ENCODE measurements around the gene ABCC2.

The ABCC2 gene

GRCh38 chr10:99775850-99776249, 6.6 kb upstream of the ABCC2 start:
- Histone ChIP-seq H3K27me3 (replicated peaks; ENCODE audit: control insufficient read depth, insufficient read depth, low read length) (no peaks in the 10 kb centered on the region), H3K4me3 (ENCODE audit: low read length) (no peak overlapping the region), H3K36me3 (ENCODE audit: control insufficient read depth, insufficient read depth, low read length, severe bottlenecking) (no peaks in the 10 kb centered on the region), H3K9ac (ENCODE audit: low read length) (peak overlapping the region; percentile 83), H3K4me1 (ENCODE audit: control insufficient read depth, insufficient read depth, low read length) (peaks cover 47% of the 10 kb centered on the region), H3K9me3 (ENCODE audit: control insufficient read depth, low read length) (no peaks in the 10 kb centered on the region)
- peak; percentile 89 for DNase-seq (ENCODE audit: low read depth)

DNA sequence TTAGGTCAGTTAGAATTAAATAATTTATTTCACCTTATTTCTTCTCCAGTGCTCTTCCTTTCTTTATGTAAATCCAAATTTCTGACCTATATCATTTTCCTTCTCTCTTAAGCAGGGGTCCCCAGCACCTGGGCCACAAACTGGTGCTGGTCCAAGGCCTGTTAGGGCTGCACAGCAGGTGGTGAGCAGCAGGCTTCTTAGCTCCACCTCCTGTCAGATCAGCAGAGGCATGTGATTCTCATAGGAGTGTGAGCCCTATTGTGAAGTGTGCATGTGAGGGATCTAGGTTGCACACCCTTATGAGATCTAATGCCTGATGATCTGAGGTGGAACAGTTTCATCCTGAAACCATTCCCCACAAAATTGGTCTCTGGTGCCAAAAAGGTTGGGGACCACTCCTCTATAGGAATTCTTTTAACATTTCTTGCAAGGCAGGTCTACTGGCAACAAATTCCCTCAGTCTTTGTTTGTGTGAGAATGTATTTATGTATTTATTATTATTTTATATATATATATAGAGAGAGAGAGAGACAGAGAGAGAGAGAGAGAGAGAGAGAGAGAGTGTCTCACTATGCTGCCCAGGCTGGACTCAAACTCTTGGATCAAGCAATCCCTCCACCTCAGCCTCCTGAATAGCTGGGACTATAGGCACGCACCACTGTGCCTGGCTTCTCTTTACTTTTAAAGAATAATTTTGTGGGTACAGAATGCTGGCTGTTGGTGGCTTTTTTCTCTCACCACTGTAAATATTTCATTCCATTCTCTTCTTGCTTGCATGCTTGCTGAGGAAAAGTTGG, 4.3 kb upstream of the ABCC2 start:
- H3K9me3 ChIP-seq (ENCODE audit: control insufficient read depth, low read length): no peaks in the 10 kb centered on the region
- peak overlapping the region; percentile 27 for H3K4me3 ChIP-seq (ENCODE audit: low read length)
- peaks cover 70% of the 10 kb centered on the region for H3K4me1 ChIP-seq (ENCODE audit: control insufficient read depth, insufficient read depth, low read length)
- no peaks in the 10 kb centered on the region for H3K27me3 ChIP-seq (replicated peaks; ENCODE audit: control insufficient read depth, insufficient read depth, low read length)
- H3K9ac ChIP-seq (ENCODE audit: low read length): peak overlapping the region; percentile 98
- no peak for DNase-seq (ENCODE audit: low read depth)
- H3K36me3 ChIP-seq (ENCODE audit: control insufficient read depth, insufficient read depth, low read length, severe bottlenecking): no peaks in the 10 kb centered on the region

- peak overlapping the region; percentile 98 for H3K9ac ChIP-seq (ENCODE audit: low read length)
- H3K36me3 ChIP-seq (ENCODE audit: control insufficient read depth, insufficient read depth, low read length, severe bottlenecking): no peaks in the 10 kb centered on the region
- H3K27me3 ChIP-seq (replicated peaks; ENCODE audit: control insufficient read depth, insufficient read depth, low read length): no peaks in the 10 kb centered on the region
- DNase-seq (ENCODE audit: low read depth): peak; percentile 43
- peaks cover 81% of the 10 kb centered on the region for H3K4me1 ChIP-seq (ENCODE audit: control insufficient read depth, insufficient read depth, low read length)
- H3K9me3 ChIP-seq (ENCODE audit: control insufficient read depth, low read length): no peaks in the 10 kb centered on the region
- peak overlapping the region; percentile 70 for H3K4me3 ChIP-seq (ENCODE audit: low read length)
These were observed 3.1 kb upstream of the ABCC2 start for GRCh38 chr10:99779335-99779734.

GRCh38 chr10:99781734-99782429, 558 bp upstream of the ABCC2 start:
- no peaks in the 10 kb centered on the region for H3K36me3 ChIP-seq (ENCODE audit: control insufficient read depth, insufficient read depth, low read length, severe bottlenecking)
- H3K9ac ChIP-seq (ENCODE audit: low read length): peak overlapping the region; percentile 98
- no peak for DNase-seq (ENCODE audit: low read depth)

DNA sequence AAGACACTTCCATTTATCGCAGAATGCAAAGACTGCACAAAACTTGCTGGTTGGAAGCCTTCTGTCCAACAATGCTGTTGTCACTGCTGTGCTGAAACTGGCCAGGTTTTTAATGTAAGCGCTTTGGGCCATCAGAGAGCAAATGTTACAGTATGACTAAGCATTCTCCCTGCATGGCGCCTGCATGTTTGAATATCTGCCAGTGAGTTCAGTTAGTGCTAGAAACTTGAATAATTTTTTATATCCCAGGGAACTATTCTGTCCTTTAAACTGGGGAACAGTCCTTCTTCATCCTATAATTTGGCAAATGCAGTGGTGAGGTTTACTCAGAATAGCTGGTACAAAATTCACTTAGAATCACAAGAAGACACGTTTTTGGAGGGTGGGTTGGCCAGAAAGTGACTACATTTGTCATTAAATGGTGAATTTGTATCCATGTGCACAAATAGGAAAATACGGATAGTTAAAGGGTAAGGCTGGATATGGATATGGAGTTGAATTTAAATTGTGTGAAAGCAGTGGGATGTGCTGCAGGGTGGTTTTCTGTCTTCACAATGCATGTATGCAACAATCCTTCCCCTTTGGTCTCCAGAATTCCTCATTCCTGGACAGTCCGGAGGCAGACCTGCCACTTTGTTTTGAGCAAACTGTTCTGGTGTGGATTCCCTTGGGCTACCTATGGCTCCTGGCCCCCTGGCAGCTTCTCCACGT, 1.7 kb downstream of the ABCC2 start:
- no peaks in the 10 kb centered on the region for H3K36me3 ChIP-seq (ENCODE audit: control insufficient read depth, insufficient read depth, low read length, severe bottlenecking)
- peaks cover 75% of the 10 kb centered on the region for H3K4me1 ChIP-seq (ENCODE audit: control insufficient read depth, insufficient read depth, low read length)
- no peaks in the 10 kb centered on the region for H3K27me3 ChIP-seq (replicated peaks; ENCODE audit: control insufficient read depth, insufficient read depth, low read length)
- peak; percentile 59 for DNase-seq (ENCODE audit: low read depth)
- peak overlapping the region; percentile 66 for H3K4me3 ChIP-seq (ENCODE audit: low read length)
- H3K9ac ChIP-seq (ENCODE audit: low read length): peak overlapping the region; percentile 98
- peaks cover 2% of the 10 kb centered on the region for H3K9me3 ChIP-seq (ENCODE audit: control insufficient read depth, low read length)

More at GRCh38 chr10:99781734-99782429, 558 bp upstream of the ABCC2 start:
- H3K9me3 ChIP-seq (ENCODE audit: control insufficient read depth, low read length): no peaks in the 10 kb centered on the region
- peaks cover 86% of the 10 kb centered on the region for H3K4me1 ChIP-seq (ENCODE audit: control insufficient read depth, insufficient read depth, low read length)
- H3K27me3 ChIP-seq (replicated peaks; ENCODE audit: control insufficient read depth, insufficient read depth, low read length): no peaks in the 10 kb centered on the region
- H3K4me3 ChIP-seq (ENCODE audit: low read length): peak overlapping the region; percentile 54

DNA sequence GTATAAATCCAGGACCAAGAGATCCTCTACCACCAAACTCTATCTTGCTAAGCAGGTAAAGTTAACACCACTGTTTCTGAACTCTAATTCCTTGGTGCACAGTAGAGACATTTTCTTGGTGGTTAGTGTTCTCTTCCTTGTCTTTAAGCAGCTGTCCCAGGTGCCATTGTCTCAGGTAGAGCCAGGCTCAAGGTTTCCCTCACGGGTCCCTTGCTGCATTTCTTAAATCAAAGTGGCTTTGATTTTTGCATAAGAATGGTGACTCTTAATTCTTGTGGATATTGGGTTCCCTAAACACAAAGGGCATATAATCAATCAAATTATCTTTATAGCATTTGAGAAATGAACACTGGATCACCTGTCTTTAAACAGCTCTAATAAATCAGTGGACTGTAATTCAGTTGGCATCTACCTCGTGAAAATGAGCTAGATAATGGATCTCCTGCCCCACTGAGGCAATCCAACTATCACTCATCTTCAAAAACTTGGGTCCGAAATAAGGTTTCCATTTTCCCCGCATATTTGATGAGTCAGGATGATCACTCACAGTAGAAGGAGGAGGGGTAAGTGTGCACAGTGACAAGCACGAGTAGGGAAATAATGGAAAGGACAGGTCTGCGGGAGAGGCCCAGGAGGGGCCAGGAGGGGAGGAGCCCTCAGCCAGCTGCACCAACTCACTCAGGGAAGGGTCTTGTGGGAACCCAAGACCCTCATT, 2.4 kb downstream of the ABCC2 start:
- Histone ChIP-seq H3K4me1 (ENCODE audit: control insufficient read depth, insufficient read depth, low read length) (peaks cover 76% of the 10 kb centered on the region), H3K9me3 (ENCODE audit: control insufficient read depth, low read length) (peaks cover 2% of the 10 kb centered on the region), H3K4me3 (ENCODE audit: low read length) (peak overlapping the region; percentile 66), H3K36me3 (ENCODE audit: control insufficient read depth, insufficient read depth, low read length, severe bottlenecking) (no peaks in the 10 kb centered on the region), H3K27me3 (replicated peaks; ENCODE audit: control insufficient read depth, insufficient read depth, low read length) (no peaks in the 10 kb centered on the region), H3K9ac (ENCODE audit: low read length) (peak overlapping the region; percentile 98)
- no peak for DNase-seq (ENCODE audit: low read depth)

DNA sequence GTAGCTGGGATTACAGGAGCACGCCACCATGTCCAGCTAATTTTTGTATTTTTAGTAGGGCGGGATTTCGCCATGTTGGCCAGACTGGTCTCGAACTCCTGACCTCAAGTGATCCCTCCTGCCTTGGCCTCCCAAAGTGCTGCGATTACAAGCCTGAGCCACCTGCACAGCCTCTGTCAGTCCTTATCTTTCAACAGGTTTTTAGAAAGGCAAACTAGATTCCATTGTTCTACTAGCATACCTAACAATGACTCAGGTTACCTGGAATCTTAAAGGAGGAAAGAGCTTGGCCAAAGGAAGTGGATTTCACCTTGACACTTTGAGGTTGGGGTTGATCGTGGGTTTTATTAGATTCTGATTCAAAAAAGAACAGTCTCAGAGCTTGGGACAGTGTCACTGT, 3.2 kb downstream of the ABCC2 start:
- Histone ChIP-seq H3K9ac (ENCODE audit: low read length) (peak overlapping the region; percentile 98), H3K27me3 (replicated peaks; ENCODE audit: control insufficient read depth, insufficient read depth, low read length) (no peaks in the 10 kb centered on the region), H3K4me1 (ENCODE audit: control insufficient read depth, insufficient read depth, low read length) (peaks cover 77% of the 10 kb centered on the region), H3K9me3 (ENCODE audit: control insufficient read depth, low read length) (peaks cover 2% of the 10 kb centered on the region), H3K4me3 (ENCODE audit: low read length) (no peak overlapping the region), H3K36me3 (ENCODE audit: control insufficient read depth, insufficient read depth, low read length, severe bottlenecking) (no peaks in the 10 kb centered on the region)
- no peak for DNase-seq (ENCODE audit: low read depth)

DNA sequence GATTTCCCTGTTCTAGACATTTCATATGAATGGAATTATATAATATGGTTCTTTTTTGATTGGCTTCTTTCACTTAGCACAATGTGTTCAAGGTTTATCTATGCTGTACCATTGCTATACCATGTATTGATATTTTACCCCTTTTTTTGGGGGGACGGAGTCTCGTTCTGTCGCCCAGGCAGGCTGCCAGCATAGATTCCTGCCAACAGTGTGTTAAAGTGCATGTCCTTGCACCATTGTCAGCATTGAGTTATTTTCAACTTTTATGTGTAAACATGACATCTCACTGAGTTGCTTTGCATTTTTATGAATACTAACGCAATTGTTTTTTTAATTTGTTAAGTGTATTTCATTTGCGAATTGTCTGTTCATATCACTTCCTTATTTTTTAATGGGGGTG, 4.9 kb downstream of the ABCC2 start:
- H3K4me1 ChIP-seq (ENCODE audit: control insufficient read depth, insufficient read depth, low read length): peaks cover 61% of the 10 kb centered on the region

DNA sequence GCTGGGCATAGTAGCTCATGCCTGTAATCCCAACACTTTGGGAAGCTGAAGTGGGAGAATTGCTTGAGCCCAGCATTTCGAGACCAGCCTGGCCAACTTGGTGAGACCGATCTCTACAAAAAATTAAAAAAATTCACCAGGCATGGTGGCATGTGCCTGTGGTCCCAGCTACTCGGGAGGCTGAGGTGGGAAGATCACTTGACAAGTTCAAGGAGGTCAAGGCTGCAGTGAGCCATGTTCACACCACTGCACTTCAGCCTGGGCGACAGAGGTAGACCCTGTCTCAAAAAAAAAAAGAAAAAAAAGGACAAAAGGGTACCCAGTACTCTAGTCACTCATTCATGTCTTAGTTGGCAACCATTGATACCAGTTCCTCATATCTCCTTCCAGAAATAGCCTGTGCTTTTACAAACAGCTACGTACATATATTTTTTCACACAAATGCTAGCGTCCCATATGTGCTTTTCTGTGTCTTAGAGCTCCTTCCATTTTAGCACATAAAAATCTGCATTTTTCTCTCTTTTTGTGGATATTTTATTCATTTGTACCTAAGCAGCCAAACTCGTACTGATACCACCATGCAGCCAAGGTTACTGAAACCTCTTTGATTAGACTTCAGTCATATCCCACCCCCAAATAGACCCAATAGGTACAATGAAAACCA, 5.5 kb downstream of the ABCC2 start:
- H3K4me1 ChIP-seq (ENCODE audit: control insufficient read depth, insufficient read depth, low read length): peaks cover 55% of the 10 kb centered on the region
- H3K36me3 ChIP-seq (ENCODE audit: control insufficient read depth, insufficient read depth, low read length, severe bottlenecking): peaks cover 15% of the 10 kb centered on the region
- peak overlapping the region; percentile 85 for H3K9ac ChIP-seq (ENCODE audit: low read length)
- no peaks in the 10 kb centered on the region for H3K27me3 ChIP-seq (replicated peaks; ENCODE audit: control insufficient read depth, insufficient read depth, low read length)
- peak overlapping the region; percentile 45 for H3K4me3 ChIP-seq (ENCODE audit: low read length)
- DNase-seq (ENCODE audit: low read depth): no peak
- peaks cover 2% of the 10 kb centered on the region for H3K9me3 ChIP-seq (ENCODE audit: control insufficient read depth, low read length)

More for the DNA sequence above, 4.9 kb downstream of the ABCC2 start:
- DNase-seq (ENCODE audit: low read depth): no peak
- Histone ChIP-seq H3K4me3 (ENCODE audit: low read length) (peak overlapping the region; percentile 38), H3K27me3 (replicated peaks; ENCODE audit: control insufficient read depth, insufficient read depth, low read length) (no peaks in the 10 kb centered on the region), H3K9me3 (ENCODE audit: control insufficient read depth, low read length) (peaks cover 2% of the 10 kb centered on the region), H3K9ac (ENCODE audit: low read length) (peak overlapping the region; percentile 85), H3K36me3 (ENCODE audit: control insufficient read depth, insufficient read depth, low read length, severe bottlenecking) (peaks cover 9% of the 10 kb centered on the region)

- H3K4me1 ChIP-seq (ENCODE audit: control insufficient read depth, insufficient read depth, low read length): peaks cover 47% of the 10 kb centered on the region
- peak; percentile 89 for DNase-seq (ENCODE audit: low read depth)
- peaks cover 22% of the 10 kb centered on the region for H3K36me3 ChIP-seq (ENCODE audit: control insufficient read depth, insufficient read depth, low read length, severe bottlenecking)
- H3K9ac ChIP-seq (ENCODE audit: low read length): peak overlapping the region; percentile 88
- H3K9me3 ChIP-seq (ENCODE audit: control insufficient read depth, low read length): peaks cover 2% of the 10 kb centered on the region
- H3K27me3 ChIP-seq (replicated peaks; ENCODE audit: control insufficient read depth, insufficient read depth, low read length): no peaks in the 10 kb centered on the region
- peak overlapping the region; percentile 32 for H3K4me3 ChIP-seq (ENCODE audit: low read length)
These were observed 6.3 kb downstream of the ABCC2 start for GRCh38 chr10:99788598-99789256.

All from adipocyte (in vitro differentiated cells).